Fibroblast of skin of left biceps (primary cell): ENCODE data around the gene GALE.

Experiments used
- DNase-seq, 2 experiments: peaks; one replicate each; pipeline ENCODE4 v3.0.0-alpha.2; 2013; ENCODE audit warnings: low read depth in 2 of 2

GALE gene

DNA sequence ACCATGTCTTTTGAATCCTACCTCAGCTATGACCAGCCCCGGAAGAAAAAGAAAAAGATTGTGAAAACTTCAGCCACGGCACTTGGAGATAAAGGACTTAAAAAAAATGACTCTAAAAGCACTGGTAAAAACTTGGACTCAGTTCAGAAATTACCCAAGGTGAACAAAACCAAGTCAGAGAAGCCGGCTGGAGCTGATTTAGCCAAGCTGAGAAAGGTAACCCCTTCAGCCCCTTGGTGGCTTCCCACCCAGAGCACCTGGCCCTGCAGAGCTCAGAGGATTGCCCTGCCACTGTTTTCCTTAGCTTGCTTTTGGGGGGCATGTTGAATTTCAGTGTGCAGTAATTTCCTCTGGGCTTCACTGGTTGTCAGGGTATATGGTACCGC, 48.7 kb downstream of the GALE start:
- no peak for DNase-seq

DNA sequence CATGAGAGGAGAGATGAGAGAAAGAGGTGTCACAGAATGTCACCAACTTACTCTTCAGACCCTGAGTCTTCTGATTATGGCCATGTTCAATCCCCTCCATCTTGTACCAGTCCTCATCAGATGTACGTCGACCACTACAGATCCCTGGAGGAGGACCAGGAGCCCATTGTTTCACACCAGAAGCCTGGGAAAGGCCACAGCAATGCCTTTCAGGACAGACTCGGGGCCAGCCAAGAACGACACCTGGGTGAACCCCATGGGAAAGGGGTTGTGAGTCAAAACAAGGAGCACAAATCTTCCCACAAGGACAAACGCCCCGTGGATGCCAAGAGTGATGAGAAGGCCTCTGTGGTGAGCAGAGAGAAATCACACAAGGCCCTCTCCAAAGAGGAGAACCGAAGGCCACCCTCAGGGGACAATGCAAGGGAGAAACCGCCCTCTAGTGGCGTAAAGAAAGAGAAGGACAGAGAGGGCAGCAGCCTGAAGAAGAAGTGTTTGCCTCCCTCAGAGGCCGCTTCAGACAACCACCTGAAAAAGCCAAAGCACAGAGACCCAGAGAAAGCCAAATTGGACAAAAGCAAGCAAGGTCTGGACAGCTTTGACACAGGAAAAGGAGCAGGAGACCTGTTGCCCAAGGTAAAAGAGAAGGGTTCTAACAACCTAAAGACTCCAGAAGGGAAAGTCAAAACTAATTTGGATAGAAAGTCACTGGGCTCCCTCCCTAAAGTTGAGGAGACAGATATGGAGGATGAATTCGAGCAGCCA, 49.3 kb downstream of the GALE start:
- no peak for DNase-seq

DNA sequence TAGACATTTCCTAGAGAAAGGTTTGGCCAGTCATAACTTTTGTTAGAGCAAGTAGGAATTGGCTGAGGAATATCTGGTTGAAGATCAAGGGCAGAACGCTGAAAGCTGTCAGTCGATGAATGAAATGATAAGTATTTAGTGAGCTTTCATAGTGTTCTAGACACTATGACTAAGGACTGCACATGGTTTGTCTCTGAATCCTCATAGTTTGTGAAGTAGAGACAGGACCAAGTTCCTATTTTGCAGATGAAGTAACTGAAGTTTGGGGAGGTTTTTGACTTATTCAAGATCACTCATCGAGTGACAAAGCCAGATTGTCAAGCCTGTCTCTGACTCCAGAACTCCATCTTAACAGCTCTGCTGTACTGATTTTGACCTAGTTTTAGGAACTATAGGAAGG, 52.5 kb downstream of the GALE start:
- DNase-seq = no peak
